Hematopoietic multipotent progenitor cell treated with erythropoietin and hydrocortisone succinate and interleukin-3 and kit ligand, for 6 days (in vitro differentiated cells): ENCODE measurements around the gene TMEM92.

Experiments
- DNase-seq: peaks from one replicate; pipeline ENCODE4 v3.0.0-alpha.2; 2015

The TMEM92 gene

DNA sequence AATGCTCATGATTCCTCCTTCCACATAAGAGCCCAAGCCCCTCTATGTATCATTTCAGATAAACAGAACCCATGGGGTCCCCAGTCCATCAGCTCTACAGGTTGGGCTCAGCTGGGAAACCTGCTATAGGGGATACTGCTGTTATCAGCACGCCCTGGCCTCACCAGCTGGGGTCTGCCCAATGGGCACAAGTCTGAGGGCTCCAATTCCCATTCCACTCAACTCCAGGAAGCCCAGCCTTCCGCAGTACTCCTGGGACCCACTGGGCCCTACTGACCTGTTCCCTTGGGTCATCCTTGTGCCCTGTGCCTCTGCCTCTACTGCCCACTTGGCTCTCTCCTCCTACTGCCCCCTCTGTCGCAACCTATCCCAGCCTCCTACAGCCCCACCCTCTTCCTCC lies 55.5 kb downstream of the TMEM92 start:
- DNase-seq, result no peak

DNA sequence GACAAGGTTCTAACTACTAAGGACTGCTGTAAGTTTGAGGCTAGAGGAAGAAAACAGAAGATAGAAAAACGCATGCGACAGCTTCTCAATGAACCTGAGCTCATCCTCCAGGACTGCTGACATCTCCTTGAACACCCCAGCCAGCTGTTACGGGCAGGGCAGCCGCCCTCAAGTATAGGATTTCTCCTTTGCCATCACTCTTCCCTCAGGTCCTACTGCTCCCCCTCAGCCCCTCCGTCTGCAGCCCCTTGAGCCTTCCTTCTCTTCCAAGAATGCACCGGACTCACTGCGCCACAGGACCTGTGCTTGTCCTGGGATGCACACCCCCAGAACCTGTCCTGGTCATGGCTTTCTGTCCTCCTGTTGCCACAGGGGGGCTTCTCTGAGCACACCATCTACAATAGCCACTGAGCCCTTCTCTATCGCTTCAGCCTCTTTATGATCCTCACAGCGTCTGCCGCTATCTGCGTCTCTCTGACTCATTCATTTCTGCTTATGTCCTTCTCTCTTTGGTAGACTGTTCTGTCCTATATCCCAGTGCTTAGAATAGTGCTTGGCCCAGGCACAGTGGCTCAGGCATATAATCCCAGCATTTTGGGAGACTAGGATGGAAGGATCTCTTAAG lies 56.0 kb downstream of the TMEM92 start:
- DNase-seq, result no peak
